Activated gamma-delta T cell treated with anti-CD3 and anti-CD28 coated beads, Interleukin-2, amount 50 U/mL, for 16 hours (primary cell): Measurements from ENCODE around the gene NUP62.

Experiments
- DNase-seq: peaks from one replicate; pipeline ENCODE4 v3.0.0-alpha.2; 2020; ENCODE audit warnings: low read depth

Gene NUP62

DNA sequence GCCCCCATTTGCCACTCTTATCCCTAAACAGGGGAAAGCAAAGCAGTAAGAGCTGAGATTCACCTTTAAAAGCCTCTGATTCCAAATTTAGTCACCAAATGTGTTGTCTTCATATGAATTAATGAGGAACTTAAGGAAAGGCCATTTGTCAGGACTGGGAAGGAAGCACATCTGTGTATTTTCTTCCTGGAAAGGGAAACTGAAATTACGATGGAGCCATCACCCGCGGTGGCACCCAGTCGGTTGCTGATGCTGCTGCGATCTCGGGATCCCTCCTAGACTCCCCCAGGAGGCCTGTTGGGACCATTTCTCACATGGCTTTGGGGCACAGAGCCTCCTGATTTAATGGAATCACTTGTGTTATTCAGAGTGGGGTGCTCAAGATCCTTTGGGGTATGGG, 25.2 kb downstream of the NUP62 start:
- DNase-seq = no peak

DNA sequence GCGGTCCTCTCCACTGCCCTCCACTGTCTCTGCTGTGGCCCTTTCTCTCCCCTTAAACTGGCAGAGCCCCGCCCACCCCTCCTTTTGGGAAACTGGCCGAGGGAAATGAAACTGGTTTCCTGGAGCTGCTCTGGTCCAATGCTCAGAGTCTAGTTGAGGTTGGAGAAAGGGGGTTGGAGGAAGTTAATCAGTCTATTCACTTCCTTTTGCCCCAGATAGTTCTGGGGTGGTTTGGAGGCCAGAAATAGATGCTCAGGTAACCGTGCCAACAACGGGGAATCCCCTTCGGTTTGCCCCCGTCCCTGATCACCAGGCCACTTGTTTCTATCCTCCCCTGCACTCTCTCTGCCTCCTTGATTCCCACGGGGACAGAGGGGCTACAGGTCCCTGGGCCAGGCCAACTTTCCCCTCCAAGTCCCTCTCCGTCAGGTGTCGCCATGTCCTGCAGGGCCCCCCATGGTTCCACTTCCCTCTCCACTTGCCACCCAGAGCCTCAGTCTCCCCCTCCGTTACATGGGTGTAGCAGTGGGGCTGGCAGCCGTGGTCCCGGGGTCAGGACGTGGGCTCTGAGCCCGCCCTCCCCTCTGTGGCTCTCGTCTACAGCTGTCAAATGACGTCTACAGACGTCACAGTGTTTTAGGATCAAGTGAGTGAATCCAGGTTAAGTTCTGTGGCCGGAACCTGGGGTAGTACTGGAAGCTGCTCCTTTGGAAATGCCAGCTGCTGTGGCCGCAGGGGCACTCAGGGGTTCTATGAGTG, 32.3 kb downstream of the NUP62 start, which contains the start of gene IL4I1:
IL4I1 (minus strand) TSS at position 25 of the 759 bp plus-strand sequence. CDS start 727 bp downstream, outside the sequence.
- DNase-seq = peak; percentile 57

DNA sequence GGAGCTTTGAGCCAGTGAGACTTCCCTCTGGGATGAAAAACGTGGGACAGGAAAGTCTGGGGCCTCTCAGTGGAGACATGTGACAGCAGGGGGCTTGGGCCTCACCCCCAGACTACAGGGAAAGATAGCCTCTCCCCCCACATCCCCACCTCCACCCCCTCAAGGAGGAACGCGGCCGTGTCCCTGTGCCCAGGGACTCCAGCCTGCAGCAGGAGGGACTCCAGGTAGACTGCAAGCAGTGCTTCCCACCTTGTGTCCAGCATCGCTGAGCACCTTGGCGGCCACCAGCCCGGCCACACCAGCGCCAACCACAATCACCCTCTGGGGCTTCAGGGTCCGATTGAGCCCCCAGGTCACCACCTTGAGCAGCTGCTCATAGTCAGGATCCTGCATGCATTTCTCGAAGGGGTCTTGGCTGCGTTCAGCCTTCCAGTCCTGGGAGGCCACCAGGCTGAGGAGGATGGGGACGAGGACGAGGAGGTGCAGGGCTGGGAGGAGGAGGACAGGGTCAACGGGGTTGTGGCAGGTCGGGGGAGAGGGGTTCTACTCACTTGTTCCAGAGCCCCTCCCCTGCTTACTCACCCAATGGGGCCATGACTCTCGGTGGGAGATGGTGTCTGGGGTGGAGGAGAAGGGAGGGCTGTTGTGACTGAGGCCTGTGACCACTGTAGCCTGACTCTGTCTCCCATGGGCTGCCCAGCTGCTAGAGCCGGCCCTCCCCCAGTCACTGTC, 33.6 kb downstream of the NUP62 start:
- no peak for DNase-seq

DNA sequence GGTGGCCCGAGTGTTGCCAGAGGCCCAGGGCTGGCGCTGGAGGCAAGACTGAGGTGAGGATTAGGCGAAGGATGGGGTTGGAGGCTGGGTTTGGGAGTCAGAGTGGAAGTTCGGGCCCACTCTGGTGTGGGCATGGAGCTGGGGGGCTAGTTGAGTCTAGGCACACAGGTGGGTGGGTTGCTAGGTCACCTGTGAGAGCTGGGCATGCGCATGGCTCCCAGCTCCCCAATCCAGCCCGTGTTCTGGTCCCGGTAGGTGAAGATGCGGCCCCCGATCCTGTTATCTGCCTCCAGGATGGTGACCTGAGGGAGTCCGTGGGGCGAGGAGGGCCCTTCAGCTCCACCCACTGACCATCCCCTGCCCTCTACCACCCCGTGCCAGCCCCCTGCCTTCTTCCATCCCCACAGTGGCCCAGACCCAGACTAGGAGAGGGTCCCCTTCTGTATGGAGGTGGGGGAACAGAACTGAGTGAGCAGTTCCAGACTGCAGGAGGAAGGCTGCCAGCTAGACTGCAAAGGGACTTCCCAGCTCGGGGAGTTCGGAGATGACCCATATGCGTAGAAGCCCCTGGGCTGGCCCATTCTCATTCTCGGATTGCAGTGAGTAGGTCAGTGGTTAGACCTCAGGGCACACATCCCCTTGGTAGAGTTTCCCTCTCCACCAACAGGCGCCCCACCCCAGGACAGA, 34.3 kb downstream of the NUP62 start:
- peak; percentile 19 for DNase-seq

DNA sequence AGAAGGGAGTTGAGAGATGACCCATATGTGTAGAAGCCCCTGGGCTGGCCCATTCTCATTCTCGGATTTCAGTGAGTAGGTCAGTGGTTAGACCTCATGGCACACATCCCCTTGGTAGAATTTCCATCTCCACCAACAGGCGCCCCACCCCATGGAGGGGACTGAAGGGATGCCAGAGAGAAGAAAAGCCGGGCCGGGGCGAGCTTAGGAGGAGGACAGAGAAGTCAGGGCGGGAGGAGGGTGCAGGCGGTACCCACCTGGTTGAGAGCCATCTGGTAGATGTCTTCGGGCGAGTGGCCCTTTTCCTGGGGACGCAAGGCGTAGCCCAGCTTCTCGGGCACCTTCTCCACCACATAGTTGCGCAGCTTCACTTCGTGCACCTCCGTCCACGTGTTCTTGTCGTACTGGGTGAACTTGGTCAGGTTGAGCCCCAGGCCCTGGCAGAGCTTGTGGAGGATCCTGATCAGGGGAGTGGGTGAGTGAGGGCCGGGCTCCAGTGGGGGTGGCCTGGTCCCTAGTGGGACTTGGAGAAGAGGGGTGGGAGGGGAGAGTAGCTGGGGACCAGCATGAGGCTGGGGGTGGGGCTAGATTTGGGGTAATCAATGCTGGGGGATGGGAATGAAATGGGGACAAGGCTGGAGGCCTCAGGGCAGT, 35.2 kb downstream of the NUP62 start:
- DNase-seq = no peak

DNA sequence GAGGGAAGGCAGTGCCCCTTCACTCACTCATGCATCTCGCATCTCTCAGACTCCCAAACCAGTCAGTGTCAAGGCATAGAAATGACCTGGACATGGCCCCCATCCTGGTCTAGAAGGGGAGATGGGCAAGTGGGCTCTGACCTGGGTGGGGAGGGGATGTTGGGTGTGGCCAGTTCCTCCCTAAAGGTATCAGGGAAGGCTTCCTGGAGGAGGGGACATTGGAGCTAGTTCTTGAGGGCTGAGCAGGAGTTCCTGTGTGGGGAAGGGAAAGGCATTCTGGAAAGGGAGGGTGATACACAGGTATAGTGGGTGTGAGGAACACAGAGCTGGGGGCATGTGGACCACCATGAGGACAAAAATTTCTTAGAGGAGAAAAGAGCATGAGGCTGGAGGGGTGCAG, 36.6 kb downstream of the NUP62 start:
- DNase-seq = no peak

DNA sequence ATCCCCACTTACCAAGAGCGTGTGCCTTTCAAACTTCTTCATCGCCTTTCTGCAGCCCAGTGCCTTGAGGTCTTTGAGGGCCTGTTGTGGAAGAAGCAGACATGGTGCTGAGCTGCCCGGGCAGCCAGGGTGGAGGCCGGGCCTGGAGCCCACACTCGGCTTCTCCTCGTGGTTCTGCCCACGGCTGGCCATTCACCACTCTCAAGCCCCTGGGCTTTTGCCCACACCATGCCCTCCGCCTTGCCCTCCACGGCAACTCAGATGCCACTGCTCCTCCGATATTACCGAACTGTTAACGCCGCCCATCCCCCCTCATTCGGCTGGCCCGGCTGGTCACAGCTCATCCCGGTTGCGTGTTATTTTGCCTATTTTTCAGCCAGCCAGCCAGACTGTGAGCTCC, 37.9 kb downstream of the NUP62 start:
- no peak for DNase-seq

DNA sequence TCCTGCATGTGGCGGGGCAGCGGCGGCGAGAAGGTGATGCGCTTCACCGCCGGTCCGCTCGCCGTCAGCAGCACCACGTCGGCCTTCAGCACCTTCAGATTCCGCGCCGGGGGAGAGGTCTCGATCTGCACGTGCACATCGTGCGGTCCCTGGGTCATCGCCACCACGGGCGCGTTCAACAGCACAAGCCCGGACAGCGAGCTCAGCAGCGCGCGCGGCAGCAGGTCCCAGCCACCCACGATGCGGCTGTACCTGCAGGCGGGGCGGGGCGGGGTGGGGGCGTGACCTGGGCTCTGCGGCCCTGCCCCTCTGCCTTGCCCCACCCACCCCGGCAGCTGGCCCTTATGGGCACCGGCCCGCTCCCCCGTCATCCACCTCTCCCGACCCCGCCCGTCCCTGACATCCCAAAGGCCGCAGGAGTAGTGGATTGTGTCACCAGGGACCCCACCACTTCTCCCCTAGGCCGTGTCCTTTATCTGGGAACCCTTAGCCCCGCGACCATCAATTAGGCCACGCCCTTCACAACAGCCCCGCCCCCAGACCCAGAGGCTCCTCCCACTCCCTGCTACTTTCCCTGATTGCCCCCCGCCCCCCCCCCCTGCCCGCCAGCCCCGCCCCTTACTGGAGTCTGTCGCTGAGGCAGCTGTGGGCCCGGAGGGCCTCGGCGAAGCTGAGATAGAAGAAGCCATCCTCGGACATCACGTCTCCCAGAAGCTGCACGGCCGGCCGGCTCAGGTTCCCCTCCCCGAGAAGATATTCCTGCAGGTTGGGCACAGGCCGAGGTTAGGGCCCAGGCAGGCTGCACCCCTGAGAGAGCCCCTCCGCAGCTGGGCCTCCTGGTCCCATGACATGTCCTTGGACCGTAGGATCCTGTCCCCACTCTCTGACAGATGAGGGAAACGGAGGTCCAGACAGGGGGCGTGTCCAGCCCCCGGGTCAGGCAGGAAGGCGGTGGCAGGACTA, 38.7 kb downstream of the NUP62 start:
- peak; percentile 53 for DNase-seq

DNA sequence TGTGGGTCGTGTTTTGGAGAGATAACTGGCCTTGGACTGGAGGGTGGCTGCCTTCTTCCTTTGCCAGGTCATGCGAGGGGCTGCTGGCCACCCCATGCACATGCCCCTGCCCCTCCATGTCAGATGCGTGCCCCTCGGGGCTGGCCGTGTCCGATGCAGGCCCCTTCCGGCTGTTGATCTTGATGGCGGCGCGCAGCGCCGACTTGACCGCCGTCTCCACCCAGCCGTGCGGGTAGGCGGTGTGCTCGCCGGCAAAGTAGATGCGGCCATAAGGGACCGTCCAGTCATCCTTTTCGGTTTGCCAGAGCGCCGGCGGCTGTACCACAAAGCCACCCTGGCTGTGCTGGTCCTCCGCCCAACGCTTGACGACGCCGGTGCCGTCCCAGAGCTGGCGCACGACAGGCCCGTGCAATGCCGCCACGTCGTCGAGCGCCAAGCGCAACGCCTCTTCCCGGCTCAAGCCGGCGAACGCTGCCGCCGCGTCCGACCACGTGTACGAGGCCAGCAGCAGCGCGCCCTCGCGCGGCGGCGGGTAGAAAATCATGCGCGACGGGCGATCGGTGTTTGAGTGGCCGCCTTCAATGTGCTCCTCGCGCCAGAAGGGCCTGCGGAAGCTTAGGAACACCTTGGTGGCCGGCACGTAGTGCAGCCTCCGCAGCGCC, 39.5 kb downstream of the NUP62 start:
- DNase-seq = peak; percentile 52

DNA sequence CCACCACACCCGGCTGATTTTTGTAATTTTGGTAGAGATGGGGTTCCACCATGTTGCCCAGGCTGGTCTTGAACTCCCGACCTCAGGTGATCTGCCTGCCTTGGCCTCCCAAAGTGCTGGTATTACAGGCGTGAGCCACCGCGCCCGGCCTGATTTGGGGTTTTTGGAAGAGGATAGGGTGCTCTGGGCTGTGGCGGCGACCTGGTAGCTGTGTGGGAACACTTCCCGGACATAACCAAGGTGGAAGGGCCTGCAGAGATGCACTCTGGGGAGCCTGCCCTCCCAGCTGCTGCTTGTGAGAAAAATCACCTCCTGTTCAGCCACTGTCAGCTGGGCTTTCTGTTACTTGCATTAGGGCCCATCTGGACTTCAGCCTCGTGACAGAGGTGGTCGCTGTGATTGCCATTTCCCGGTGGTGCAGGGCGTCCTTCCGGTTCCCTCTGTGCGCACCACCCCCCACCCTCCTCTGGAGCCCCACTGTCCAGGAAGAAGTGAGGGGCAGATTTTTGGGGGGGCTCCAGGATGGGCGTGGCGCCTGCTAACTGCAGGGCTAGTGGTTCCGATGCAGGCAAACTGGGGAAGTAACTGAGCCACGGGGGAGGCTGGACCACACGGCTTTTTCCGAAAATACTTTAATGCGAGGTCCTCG, 40.1 kb downstream of the NUP62 start:
- DNase-seq = no peak

DNA sequence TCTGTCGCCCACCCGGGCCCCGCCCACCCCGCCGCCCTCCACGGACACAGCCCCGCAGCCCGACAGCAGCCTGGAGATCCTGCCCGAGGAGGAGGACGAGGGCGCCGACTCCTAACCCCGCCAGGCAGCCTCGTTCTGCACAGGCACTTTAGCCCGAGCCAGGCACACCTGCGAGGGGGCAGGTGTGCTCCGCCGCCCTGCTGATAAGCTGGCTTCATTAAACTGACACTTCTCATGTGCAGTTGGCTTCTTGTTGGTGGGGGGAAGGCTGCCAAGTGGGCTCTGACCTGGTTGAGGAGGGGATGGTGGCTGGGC, 40.8 kb downstream of the NUP62 start:
- DNase-seq = no peak

DNA sequence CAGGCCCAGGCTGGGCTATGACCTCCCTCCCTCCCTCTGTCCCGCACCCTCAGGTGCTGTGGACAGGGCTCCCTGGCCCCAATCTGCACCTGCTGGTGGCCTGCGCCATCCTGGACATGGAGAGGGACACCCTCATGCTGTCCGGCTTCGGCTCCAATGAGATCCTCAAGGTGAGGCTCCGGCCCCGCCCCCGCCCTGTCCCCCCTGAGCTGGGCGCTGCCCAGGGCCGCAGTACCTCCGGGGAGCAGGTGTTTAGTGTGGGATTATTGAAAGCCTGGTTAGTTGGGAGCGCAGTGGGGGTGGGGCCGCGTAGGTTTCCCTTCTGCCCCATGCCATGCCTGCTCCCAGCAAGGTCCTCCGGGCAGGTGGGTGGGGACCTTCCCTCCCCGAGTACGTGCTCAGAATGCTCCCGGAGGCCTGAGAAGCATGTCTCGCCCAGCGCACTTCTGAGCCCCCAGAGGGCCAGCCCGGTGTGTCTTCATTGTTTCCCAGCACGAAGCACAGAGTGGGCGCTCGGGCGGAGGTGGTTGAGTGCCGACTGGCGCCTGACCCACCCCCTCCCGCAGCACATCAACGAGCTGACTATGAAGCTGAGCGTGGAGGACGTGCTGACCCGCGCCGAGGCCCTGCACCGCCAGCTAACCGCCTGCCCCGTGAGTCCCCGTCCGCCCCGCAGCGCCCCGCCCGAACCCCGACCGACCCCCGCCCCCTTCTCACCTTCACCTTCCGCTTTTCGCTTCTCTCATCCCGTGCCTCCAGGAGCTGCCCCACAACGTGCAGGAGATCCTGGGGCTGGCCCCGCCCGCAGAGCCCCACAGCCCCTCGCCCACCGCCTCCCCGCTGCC, 41.4 kb downstream of the NUP62 start:
- no peak for DNase-seq

DNA sequence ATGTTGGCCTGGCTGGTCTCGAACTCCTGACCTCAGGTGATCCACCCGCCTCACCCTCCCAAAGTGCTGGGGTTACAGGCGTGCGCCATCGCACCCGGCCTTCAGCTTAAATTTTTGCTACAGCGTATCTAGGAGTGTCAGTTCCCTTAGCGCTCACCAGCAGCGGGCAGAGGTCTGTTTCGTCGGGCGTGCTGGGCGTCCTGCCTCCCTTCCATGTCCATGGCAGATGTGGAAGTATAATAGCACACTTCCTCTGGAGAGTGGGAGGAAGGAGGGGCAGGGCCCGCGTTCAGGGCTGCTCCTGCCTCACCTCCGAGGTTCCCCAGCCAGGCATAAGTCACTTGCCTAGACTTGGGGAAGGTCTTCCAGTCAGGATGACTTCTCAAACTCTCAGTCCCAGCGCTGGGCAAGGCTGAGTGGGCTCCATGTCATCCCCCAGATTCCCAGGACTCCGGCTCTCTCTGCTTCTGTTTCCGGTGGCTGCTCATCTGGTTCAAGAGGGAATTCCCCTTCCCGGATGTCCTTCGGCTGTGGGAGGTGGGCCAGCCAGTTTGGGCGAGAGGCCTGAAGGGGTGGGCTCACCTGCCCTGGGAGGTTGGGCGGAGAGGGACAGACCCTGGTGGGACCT, 42.2 kb downstream of the NUP62 start:
- no peak for DNase-seq

DNA sequence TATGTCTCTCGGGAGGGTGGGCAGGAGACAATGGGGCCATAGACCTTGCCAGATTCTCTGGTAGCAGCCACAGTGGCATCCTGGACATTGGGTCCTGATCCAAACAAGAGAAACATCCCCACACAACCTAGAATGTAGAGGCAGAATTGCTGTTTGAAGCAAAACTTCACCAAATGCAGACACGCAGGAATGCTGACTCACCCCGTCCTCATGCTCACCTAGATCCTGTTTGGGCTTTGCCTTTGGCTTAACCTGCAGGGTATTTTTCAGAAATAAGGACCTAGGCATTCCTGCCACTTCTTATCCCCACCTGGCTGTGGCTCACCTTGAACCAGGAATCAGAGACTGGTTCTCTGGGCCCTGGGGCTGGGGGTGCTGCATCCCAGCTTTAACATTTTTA, 44.5 kb downstream of the NUP62 start:
- DNase-seq = no peak

DNA sequence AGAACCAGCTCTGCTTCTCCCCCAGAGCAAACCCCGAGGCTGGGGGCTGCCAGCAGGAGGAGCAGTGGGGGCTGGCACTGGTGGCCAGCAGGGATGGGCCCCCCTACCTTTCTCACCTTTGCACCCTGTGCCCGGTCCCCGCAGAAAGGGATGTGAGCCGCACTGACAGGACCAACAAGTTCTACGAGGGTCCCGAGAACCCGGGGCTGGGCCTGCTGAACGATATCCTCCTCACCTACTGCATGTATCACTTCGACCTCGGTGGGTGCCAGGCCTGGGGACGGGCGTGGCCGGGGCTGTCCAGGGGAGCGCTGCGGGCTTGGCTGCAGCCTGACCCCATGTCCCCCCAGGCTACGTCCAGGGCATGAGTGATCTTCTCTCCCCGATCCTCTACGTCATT, 45.2 kb downstream of the NUP62 start:
- DNase-seq = no peak

DNA sequence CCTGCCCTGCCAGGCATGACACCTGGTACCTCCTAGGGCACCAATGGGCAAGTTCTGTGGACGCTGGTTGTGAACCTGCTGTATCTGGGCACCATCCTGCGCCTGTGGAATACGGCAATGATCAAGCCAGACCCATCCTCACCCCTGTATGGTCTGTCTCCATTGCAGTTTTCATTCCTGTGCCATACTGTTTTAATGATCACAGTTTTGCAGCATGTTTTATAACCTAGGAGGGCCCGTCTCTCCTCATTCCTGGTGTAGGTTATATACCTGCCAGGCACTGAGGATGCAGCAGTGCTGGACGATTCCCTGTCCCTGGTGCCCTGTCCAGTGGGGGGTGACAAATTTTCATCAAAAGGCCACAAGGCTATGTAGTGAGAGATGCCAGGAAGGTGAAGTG, 46.2 kb downstream of the NUP62 start:
- no peak for DNase-seq

DNA sequence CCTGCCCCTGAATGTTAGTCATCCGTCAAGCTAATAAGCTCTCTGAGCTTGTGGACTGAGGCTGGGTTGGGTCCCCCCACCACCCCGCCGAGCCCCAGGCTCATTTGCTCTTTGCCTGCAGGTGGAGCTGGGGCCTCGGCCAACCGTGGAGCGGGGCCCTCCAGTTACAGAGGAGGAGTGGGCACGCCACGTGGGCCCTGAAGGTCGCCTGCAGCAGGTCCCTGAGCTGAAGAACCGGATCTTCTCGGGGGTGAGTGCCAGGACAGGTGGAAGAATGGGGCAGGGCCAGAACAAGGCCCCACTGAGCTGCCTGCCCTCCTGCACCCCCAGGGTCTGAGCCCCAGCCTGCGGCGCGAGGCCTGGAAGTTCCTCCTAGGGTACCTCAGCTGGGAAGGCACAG, 46.7 kb downstream of the NUP62 start:
- DNase-seq = no peak

DNA sequence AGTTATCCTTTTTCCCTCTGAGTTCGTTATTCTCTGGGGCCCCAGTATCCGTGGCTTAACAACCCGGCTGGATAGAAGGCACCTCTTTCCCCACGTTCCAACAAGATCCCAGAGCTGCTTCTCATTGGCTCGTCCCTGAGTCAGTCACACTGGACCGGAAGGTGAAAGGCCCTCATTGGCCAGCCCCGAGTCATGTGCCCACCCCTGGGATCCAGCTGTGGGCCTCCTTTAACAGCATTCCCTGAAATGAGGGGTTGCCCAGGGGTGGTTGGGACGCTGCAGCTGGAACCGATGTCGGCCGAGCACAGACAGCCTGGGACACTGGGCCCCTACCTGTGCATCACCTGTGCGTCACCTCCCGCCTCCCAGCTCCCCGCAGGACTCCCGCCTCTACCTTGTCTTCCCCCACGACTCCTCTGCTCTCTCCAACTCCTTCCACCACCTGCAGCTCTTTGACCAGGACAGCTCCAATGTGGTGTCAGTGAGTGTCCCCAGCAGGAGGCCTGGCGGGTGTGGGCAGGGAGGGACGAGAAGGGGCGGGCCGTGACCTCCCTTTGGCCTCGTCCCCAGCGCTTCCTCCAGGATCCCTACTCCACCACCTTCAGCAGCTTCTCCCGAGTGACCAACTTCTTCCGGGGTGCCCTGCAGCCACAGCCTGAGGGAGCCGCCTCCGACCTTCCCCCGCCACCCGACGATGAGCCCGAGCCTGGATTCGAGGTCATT, 47.5 kb downstream of the NUP62 start:
- no peak for DNase-seq
